ENCODE results near the gene CHST15.

Gene CHST15

GRCh38 chr10:124072541-124072940 lies 20.9 kb downstream of the CHST15 start:
- in situ Hi-C loops (cut with HindIII; ENCODE audit: low sequenced_read_pairs) = no loop called here
- no peak for DNase-seq (ENCODE audit: low read depth, low spot score)
- H3K4me3 ChIP-seq (ENCODE audit: low read depth, low read length) = no peak overlapping the region
- no peak for TF ChIP-seq CTCF (IDR thresholded peaks at IDR 0.05; ENCODE audit: low read depth, low read length)

- TF ChIP-seq CTCF (IDR thresholded peaks at IDR 0.05; ENCODE audit: low read depth, low read length) = no peak
- in situ Hi-C loops (cut with HindIII; ENCODE audit: low sequenced_read_pairs) = no loop called here
Measured at GRCh38 chr10:124072106-124072505, 21.3 kb downstream of the CHST15 start.

GRCh38 chr10:124071141-124071540 lies 22.3 kb downstream of the CHST15 start:
- in situ Hi-C loops (cut with HindIII; ENCODE audit: low sequenced_read_pairs) = no loop called here

More at GRCh38 chr10:124072106-124072505, 21.3 kb downstream of the CHST15 start:
- DNase-seq (ENCODE audit: low read depth, low spot score) = no peak
- H3K4me3 ChIP-seq (ENCODE audit: low read depth, low read length) = no peak overlapping the region

GRCh38 chr10:124070666-124071065 lies 22.7 kb downstream of the CHST15 start:
- DNase-seq (ENCODE audit: low read depth, low spot score) = no peak
- in situ Hi-C loops (cut with HindIII; ENCODE audit: low sequenced_read_pairs) = no loop called here
- no peak overlapping the region for H3K4me3 ChIP-seq (ENCODE audit: low read depth, low read length)
- TF ChIP-seq CTCF (IDR thresholded peaks at IDR 0.05; ENCODE audit: low read depth, low read length) = no peak

More at GRCh38 chr10:124071141-124071540, 22.3 kb downstream of the CHST15 start:
- DNase-seq (ENCODE audit: low read depth, low spot score) = no peak
- H3K4me3 ChIP-seq (ENCODE audit: low read depth, low read length) = no peak overlapping the region
- TF ChIP-seq CTCF (IDR thresholded peaks at IDR 0.05; ENCODE audit: low read depth, low read length) = no peak

GRCh38 chr10:124069341-124070264 lies 23.8 kb downstream of the CHST15 start:
- in situ Hi-C loops (cut with HindIII; ENCODE audit: low sequenced_read_pairs) = no loop called here
- no peak for DNase-seq (ENCODE audit: low read depth, low spot score)
- no peak overlapping the region for H3K4me3 ChIP-seq (ENCODE audit: low read depth, low read length)
- TF ChIP-seq CTCF (IDR thresholded peaks at IDR 0.05; ENCODE audit: low read depth, low read length) = no peak

GRCh38 chr10:124068929-124069328 lies 24.5 kb downstream of the CHST15 start:
- no peak for TF ChIP-seq CTCF (IDR thresholded peaks at IDR 0.05; ENCODE audit: low read depth, low read length)
- no peak for DNase-seq (ENCODE audit: low read depth, low spot score)
- in situ Hi-C loops (cut with HindIII; ENCODE audit: low sequenced_read_pairs) = no loop called here
- H3K4me3 ChIP-seq (ENCODE audit: low read depth, low read length) = no peak overlapping the region

Data from astrocyte of the spinal cord (primary cell).